ENCODE data around the gene AADACL4.
A peak's percentile ranks its signal among the peaks of the same experiment; 100 is the strongest.

GRCh38 chr1:12618965-12619791, 24.7 kb upstream of the AADACL4 start:
- TF ChIP-seq REST (IDR thresholded peaks at IDR 0.05; ENCODE audit: insufficient read depth in 1 of 2, low read depth in 2 of 2, low read length in 1 of 2), result peak in 1 of 2 experiments; percentile 23; a peak in 1 of 4 replicates
- peak; percentile 63 for TF ChIP-seq POLR2AphosphoS5 (IDR thresholded peaks at IDR 0.05; ENCODE audit: low read depth, low read length)
- no peak for TF ChIP-seq CTCF (IDR thresholded peaks at IDR 0.05)
- TF ChIP-seq TCF7L2 (IDR thresholded peaks at IDR 0.05; ENCODE audit: low read depth, low read length), result peak; percentile 71
- no peak for TF ChIP-seq SIN3A (IDR thresholded peaks at IDR 0.05; ENCODE audit: borderline replicate concordance, insufficient read depth, low read depth, low read length)

Measured in Panc1 (cell line).